T-cell (primary cell): Measurements from ENCODE around the gene ATP5ME. TPM values are rescaled to one million over a fixed set of nuclear protein-coding genes. Genes with fewer than 3 reads are reported as not detected.

ENCODE experiments used
- ATAC-seq, 4 experiments: fragments of 200-7000 bp in 3 of 4; fragments of 150-1000 bp in 1 of 4; cut with Tn5 transposase; replicated peaks in 1 of 4; 1 replicate in 3 of 4; 2 replicates in 1 of 4; pipeline ENCODE4 v1.10.0; 2021; ENCODE audit warnings: moderate library complexity in 3 of 4, mild to moderate bottlenecking in 2 of 4, moderate number of reproducible peaks in 1 of 4
- CTCF ChIA-PET, 2 donors: fragments of 300-600 bp; sonication (Branson Sonifier 250); formaldehyde crosslinking; loops; one replicate each; lab custom pipeline; 2022; ENCODE audit warnings: antibody characterized with exemption in 2 of 2; lab: Charles Lee
- POLR2A ChIA-PET, 2 donors: fragments of 300-600 bp; sonication (Branson Sonifier 250); formaldehyde crosslinking; loops; one replicate each; lab custom pipeline; 2022; ENCODE audit warnings: antibody characterized with exemption in 2 of 2; lab: Charles Lee
- DNase-seq, 35 experiments: peaks; one replicate each; pipeline versions ENCODE4 v3.0.0 to v3.0.0-alpha.2; 2013 to 2023
- H3K27ac ChIP-seq: one replicate; pipeline ENCODE4 v1.5.1; 2013; ENCODE audit warnings: low read length
- H3K27me3 ChIP-seq, 2 experiments: replicated peaks in 1 of 2; 1 replicate in 1 of 2; 2 replicates in 1 of 2; pipeline versions ENCODE4 v1.6.1 to v1.7.0; 2013; ENCODE audit warnings: low read length in 1 of 2, mixed read lengths in 1 of 2; ENCODE audit not compliant: control insufficient read depth in 2 of 2, insufficient read depth in 2 of 2; ENCODE audit errors: extremely low read depth in 1 of 2
- H3K36me3 ChIP-seq, 2 donors: 1 replicate in 1 of 2; 2 replicates in 1 of 2; pipeline versions ENCODE4 v1.6.1 to v1.7.0; 2013; ENCODE audit warnings: low read length in 1 of 2; ENCODE audit not compliant: control insufficient read depth in 2 of 2, insufficient read depth in 1 of 2; ENCODE audit errors: extremely low read depth in 1 of 2
- H3K4me1 ChIP-seq, 2 experiments: 1 replicate in 1 of 2; 2 replicates in 1 of 2; pipeline versions ENCODE4 v1.6.1 to v1.7.0; 2013; ENCODE audit warnings: low read length in 2 of 2, mixed read lengths in 1 of 2; ENCODE audit not compliant: insufficient read depth in 2 of 2, control insufficient read depth in 1 of 2; ENCODE audit errors: extremely low read depth in 1 of 2
- H3K4me3 ChIP-seq, 2 donors: 1 replicate in 1 of 2; 2 replicates in 1 of 2; pipeline versions ENCODE4 v1.5.1 to v1.7.0; 2013; ENCODE audit warnings: mild to moderate bottlenecking in 2 of 2, low read length in 1 of 2, moderate library complexity in 1 of 2; ENCODE audit not compliant: control insufficient read depth in 1 of 2; ENCODE audit errors: extremely low read depth in 1 of 2
- H3K9me3 ChIP-seq: 2 replicates; pipeline ENCODE4 v1.7.0; 2013
- H3K27ac Mint-ChIP-seq, 2 donors: one replicate each; pipeline ENCODE4 v1.8.0; 2020 to 2021; ENCODE audit warnings: mild to moderate bottlenecking in 2 of 2, mixed read lengths in 2 of 2
- H3K27me3 Mint-ChIP-seq, 2 donors: one replicate each; pipeline ENCODE4 v1.8.0; 2021 to 2022; ENCODE audit warnings: mixed read lengths in 2 of 2
- H3K36me3 Mint-ChIP-seq: one replicate; pipeline ENCODE4 v1.8.0; 2021; ENCODE audit warnings: mixed read lengths
- H3K4me1 Mint-ChIP-seq, 3 donors: one replicate each; pipeline ENCODE4 v1.8.0; 2020 to 2022; ENCODE audit warnings: mixed read lengths in 3 of 3, mild to moderate bottlenecking in 1 of 3
- H3K4me3 Mint-ChIP-seq, 3 donors: one replicate each; pipeline ENCODE4 v1.8.0; 2020 to 2022; ENCODE audit warnings: mild to moderate bottlenecking in 3 of 3, mixed read lengths in 3 of 3, moderate library complexity in 3 of 3
- H3K9me3 Mint-ChIP-seq, 3 donors: one replicate each; pipeline ENCODE4 v1.8.0; 2020 to 2022; ENCODE audit warnings: mixed read lengths in 3 of 3
- WGBS: methylation state at CpG from one replicate; pipeline ENCODE4 v1.1.5; 2013; ENCODE audit warnings: missing lambda C conversion rate; ENCODE audit not compliant: insufficient coverage; 5-methylcytosine and 5-hydroxymethylcytosine counted together
- total RNA-seq, 35 experiments: library from RNA in 6 of 35; stranded (reverse) in 6 of 35; fragments of 120-200 nt in 1 of 35; gene quantifications; one replicate each; pipeline versions ENCODE4 v1.2.1 to v1.2.4 and lab custom pipeline; 2013 to 2026

ATP5ME gene
- total RNA-seq, 5 donors from 2014 or later (not counting 1 experiment from before 2014, with no cell fraction given), result 92.4 to 158 (median 145) TPM

DNA sequence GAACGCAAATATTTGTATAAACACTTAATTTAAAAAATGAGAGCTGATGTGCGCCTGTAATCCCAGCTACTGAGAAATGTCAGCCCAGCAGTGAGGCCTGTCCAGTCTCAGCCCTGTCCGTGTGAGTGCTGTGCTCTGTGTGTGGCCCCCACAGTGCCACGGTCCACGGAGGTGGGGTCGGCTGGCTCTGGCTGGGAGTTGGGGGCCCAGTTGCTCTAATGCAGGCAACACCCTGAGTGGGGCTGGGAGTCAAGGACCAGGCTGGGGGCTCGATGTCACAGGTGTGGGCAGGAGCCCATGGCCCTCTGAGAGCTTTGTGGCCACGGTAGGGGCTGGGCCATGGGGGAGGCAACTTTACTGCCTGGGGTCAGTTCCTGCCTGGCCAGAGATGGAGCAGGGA, 44.4 kb upstream of the ATP5ME start:
- H3K36me3 ChIP-seq, result peaks cover 4 to 8% of the 10 kb centered on the region in 2 donors
- ATAC-seq, result no peak
- no peak for DNase-seq
- no peak overlapping the region for H3K27ac ChIP-seq
- Mint-ChIP-seq H3K36me3 (peaks cover 21% of the 10 kb centered on the region), H3K4me1 (peaks cover 16 to 30% (median 23%) of the 10 kb centered on the region in 3 donors), H3K4me3 (no peak overlapping the region), H3K27ac (no peak overlapping the region), H3K27me3 (no peaks in the 10 kb centered on the region), H3K9me3 (no peaks in the 10 kb centered on the region)
- peaks cover 0 to 17% of the 10 kb centered on the region in 2 experiments for H3K4me1 ChIP-seq
- no peaks in the 10 kb centered on the region for H3K9me3 ChIP-seq
- ChIA-PET POLR2A (interaction anchor here in 1 of 2 donors (0.6 kb wide), 1 partner anchor 1137 kb away, joined by 3 read pairs; no protein-coding TSS in a partner anchor), CTCF (no interaction called here)
- no peak overlapping the region for H3K4me3 ChIP-seq
- whole genome bisulfite sequencing, result 95% methylated on average over 6 of the region's 8 CpGs
- no peaks in the 10 kb centered on the region for H3K27me3 ChIP-seq

DNA sequence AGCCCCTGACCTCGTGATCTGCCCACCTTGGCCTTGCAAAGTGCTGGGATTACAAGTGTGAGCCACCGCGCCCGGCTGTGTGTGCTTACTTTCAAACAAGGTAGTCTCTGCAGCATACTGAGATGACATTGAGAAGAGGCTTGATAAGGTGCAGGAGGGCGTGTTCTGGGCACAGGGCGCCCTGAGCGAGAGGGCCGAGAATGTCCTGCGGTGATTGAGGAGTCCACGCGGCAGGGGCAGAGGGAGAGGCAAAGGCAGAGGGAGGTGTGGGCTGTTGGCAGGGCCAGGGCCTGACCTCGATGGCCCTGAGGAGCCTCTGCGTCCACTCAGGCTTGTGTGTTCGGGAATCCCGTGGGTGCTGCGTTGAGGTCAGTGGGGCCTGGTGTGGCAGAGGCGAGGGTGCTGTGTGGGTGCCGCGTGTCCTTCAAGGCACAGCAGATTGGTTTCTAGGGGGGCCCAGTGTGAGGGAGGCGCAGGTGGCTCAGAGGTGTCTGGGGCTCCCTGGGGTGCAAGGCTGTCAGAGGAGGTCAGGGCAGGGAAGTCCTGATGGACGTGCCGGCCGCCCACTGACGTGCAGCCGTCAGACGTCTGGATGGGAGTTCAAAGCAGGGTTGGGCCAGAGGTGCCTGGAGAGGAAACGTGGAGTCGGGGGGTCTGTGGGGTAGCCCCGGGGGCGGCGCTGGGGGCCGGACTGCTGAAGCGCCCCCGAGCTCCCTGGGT, 43.7 kb upstream of the ATP5ME start:
- WGBS, result 95% methylated on average over 33 of the region's 34 CpGs
- Mint-ChIP-seq H3K36me3 (peaks cover 21% of the 10 kb centered on the region), H3K4me3 (no peak overlapping the region), H3K4me1 (peaks cover 16 to 30% (median 23%) of the 10 kb centered on the region in 3 donors), H3K27ac (no peak overlapping the region), H3K9me3 (no peaks in the 10 kb centered on the region), H3K27me3 (no peaks in the 10 kb centered on the region)
- ATAC-seq (peak in 1 of 4 experiments; percentile 6), DNase-seq (no peak)
- POLR2A ChIA-PET, result no interaction called here
- Histone ChIP-seq H3K27me3 (no peaks in the 10 kb centered on the region), H3K4me1 (peaks cover 0 to 20% of the 10 kb centered on the region in 2 experiments), H3K36me3 (peaks cover 4 to 5% of the 10 kb centered on the region in 2 donors), H3K9me3 (no peaks in the 10 kb centered on the region), H3K4me3 (no peak overlapping the region), H3K27ac (no peak overlapping the region)
- CTCF ChIA-PET, result no interaction called here

DNA sequence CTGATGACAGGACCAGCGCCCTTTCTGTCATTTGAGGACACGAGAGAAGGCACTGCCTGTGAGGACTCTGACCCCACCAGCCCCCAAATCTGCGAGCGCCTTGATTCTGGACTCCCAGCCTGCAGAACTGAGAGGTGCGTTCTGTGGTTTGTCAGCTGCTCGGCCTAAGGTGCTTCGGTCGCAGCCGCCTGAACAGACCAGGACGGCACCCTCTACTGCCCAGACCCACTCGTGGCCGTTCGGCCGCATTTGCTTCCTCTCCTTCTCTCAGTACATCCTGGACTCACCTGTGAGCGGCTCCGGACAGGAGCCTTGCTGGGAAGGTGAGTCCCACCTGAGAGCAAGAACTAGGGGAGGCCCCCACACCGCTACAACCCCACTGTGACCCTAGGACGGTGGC, 40.0 kb upstream of the ATP5ME start:
- ChIA-PET CTCF (no interaction called here), POLR2A (no interaction called here)
- 97% methylated on average over 17 of the region's 18 CpGs for WGBS
- Mint-ChIP-seq H3K27ac (no peak overlapping the region), H3K27me3 (no peaks in the 10 kb centered on the region), H3K36me3 (no peaks in the 10 kb centered on the region), H3K4me1 (peaks cover 33 to 37% (median 35%) of the 10 kb centered on the region in 3 donors), H3K9me3 (no peaks in the 10 kb centered on the region), H3K4me3 (no peak overlapping the region)
- Histone ChIP-seq H3K9me3 (no peaks in the 10 kb centered on the region), H3K27ac (no peak overlapping the region), H3K4me1 (peaks cover 0 to 20% of the 10 kb centered on the region in 2 experiments), H3K4me3 (no peak overlapping the region), H3K36me3 (peaks cover 0 to 5% of the 10 kb centered on the region in 2 donors), H3K27me3 (no peaks in the 10 kb centered on the region)
- ATAC-seq (no peak), DNase-seq (no peak)

DNA sequence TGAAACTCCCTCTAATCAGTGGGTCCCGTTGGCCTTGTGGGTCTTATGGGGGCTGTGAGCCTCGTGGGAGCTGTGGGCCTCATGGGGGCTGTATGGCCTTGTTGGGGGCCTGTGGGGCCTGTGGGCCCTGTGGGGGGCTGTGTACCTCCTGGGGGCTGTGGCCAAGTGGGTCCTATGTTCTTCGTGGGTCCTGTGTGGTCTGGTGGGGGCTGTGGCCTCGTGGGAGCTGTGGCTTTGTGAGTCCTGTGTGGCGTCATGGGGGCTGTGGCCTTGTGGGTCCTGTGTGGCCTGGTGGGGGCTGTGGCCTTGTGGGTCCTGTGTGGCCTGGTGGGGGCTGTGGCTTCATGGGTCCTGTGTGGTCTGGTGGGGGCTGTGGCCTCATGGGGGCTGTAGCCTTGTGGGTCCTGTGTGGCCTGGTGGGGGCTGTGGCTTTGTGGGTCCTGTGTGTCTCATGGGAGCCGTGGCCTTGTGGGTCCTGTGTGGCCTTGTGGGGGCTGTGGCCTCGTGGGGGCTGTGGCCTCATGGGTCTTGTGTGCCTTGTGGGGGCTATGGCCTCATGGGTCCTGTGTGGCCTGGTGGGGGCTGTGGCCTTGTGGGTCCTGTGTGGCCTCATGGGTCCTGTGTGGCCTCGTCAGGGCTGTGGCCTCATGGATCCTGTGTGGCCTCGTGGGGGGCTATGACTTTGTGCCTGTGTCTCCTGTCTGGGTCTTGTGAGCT, 39.0 kb upstream of the ATP5ME start:
- no peaks in the 10 kb centered on the region for H3K27me3 ChIP-seq
- peaks cover 0 to 27% of the 10 kb centered on the region in 2 experiments for H3K4me1 ChIP-seq
- DNase-seq (no peak), ATAC-seq (no peak)
- peaks cover 3% of the 10 kb centered on the region for H3K36me3 Mint-ChIP-seq
- no peaks in the 10 kb centered on the region for H3K9me3 ChIP-seq
- 85% methylated on average over 7 of the region's 9 CpGs for WGBS
- H3K27ac Mint-ChIP-seq, result no peak overlapping the region
- POLR2A ChIA-PET, result no interaction called here
- H3K27me3 Mint-ChIP-seq, result no peaks in the 10 kb centered on the region
- no peak overlapping the region for H3K4me3 Mint-ChIP-seq
- no peaks in the 10 kb centered on the region for H3K9me3 Mint-ChIP-seq
- peaks cover 0 to 7% of the 10 kb centered on the region in 2 donors for H3K36me3 ChIP-seq
- H3K4me1 Mint-ChIP-seq, result peaks cover 34 to 44% (median 42%) of the 10 kb centered on the region in 3 donors
- no peak overlapping the region for H3K27ac ChIP-seq
- CTCF ChIA-PET, result no interaction called here
- no peak overlapping the region for H3K4me3 ChIP-seq

DNA sequence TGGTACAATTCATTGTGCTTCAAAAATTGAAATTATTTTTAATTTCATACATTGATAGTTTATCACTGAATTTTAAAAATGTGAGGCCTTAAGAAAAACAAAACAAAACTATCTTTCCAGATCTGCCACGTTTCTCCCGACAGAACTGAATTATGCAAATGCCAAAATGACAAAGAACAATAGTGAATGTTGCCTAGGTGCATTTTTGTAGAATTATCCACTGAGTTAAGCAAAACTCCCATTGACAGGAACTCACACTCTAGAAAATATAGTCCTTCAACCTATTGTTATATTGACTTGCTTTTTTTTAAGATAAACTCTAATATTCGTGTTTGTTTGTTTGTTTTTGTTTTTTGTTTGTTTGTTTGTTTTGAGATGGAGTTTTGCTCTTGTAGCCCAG, 38.0 kb upstream of the ATP5ME start:
- Mint-ChIP-seq H3K36me3 (peaks cover 3% of the 10 kb centered on the region), H3K27me3 (no peaks in the 10 kb centered on the region), H3K4me3 (no peak overlapping the region), H3K4me1 (peaks cover 26 to 39% (median 37%) of the 10 kb centered on the region in 3 donors), H3K9me3 (no peaks in the 10 kb centered on the region), H3K27ac (no peak overlapping the region)
- DNase-seq (no peak), ATAC-seq (no peak)
- Histone ChIP-seq H3K4me1 (peaks cover under 1 to 34% of the 10 kb centered on the region in 2 experiments), H3K9me3 (no peaks in the 10 kb centered on the region), H3K27me3 (no peaks in the 10 kb centered on the region), H3K27ac (no peak overlapping the region), H3K4me3 (no peak overlapping the region), H3K36me3 (peaks cover 0 to 7% of the 10 kb centered on the region in 2 donors)
- POLR2A ChIA-PET, result no interaction called here
- CTCF ChIA-PET, result no interaction called here
- WGBS, result no CpG with 5 or more reads among the region's 3 CpGs

DNA sequence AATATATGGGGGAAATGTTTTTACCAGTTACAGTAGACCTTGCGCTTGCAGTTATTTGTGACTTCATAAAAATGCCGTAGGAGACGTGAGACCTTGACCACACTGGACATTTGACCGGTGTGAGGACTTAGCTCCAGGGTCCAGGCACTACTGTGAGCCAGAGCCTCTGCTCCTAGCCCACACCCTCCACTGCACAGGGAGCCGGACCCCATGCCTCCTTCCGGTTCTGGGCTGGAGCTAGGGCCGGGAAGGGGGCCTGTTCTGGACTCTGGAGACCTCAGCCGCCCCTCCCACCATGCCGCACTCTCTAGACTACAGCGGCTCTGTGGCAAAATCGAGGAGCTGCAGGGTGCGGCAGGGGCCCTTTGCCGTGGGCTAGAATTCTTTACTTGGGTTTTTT, 36.8 kb upstream of the ATP5ME start:
- ATAC-seq (no peak), DNase-seq (no peak)
- peaks cover 3 to 46% of the 10 kb centered on the region in 2 experiments for H3K4me1 ChIP-seq
- ChIA-PET POLR2A (interaction anchor here in 1 of 2 donors (0.6 kb wide), 1 partner anchor 21 kb away, joined by 3 read pairs; no protein-coding TSS in a partner anchor), CTCF (no interaction called here)
- no peak overlapping the region for H3K4me3 ChIP-seq
- no peaks in the 10 kb centered on the region for H3K9me3 ChIP-seq
- H3K36me3 ChIP-seq, result peaks cover 0 to 7% of the 10 kb centered on the region in 2 donors
- Mint-ChIP-seq H3K4me1 (peaks cover 26 to 38% (median 37%) of the 10 kb centered on the region in 3 donors), H3K27me3 (no peaks in the 10 kb centered on the region), H3K27ac (no peak overlapping the region), H3K9me3 (no peaks in the 10 kb centered on the region), H3K4me3 (no peak overlapping the region), H3K36me3 (peaks cover 3% of the 10 kb centered on the region)
- H3K27ac ChIP-seq, result no peak overlapping the region
- 89% methylated on average over 12 of the region's 13 CpGs for WGBS
- H3K27me3 ChIP-seq, result no peaks in the 10 kb centered on the region
